Esophagus squamous epithelium (tissue), 5 donors: ENCODE data around the gene SLC4A4. TPM values are rescaled to one million over a fixed set of nuclear protein-coding genes. Genes with fewer than 3 reads are reported as not detected.

Experiments
- DNase-seq: peaks from one replicate; lab custom pipeline; 2025; lab: John Stamatoyannopoulos, UW
- H3K27ac ChIP-seq, 4 donors: fragments of 200-600 bp; sonication (generic); one replicate each; pipeline ENCODE4 v1.5.1; 2016 to 2019; ENCODE audit warnings: mild to moderate bottlenecking in 1 of 4
- H3K27me3 ChIP-seq, 4 donors: fragments of 200-600 bp; sonication (generic); 1 replicate in 3 of 4; 2 replicates in 1 of 4; pipeline versions ENCODE4 v1.5.1 to v1.6.0; 2017 to 2021; ENCODE audit warnings: antibody characterized with exemption in 1 of 4
- H3K36me3 ChIP-seq, 3 donors: fragments of 200-600 bp; sonication (generic); one replicate each; pipeline ENCODE4 v1.5.1; 2016 to 2019
- H3K4me1 ChIP-seq, 3 donors: fragments of 200-600 bp; sonication (generic); one replicate each; pipeline ENCODE4 v1.5.1; 2017 to 2019
- H3K4me3 ChIP-seq, 4 donors: fragments of 200-600 bp; sonication (generic); 1 replicate in 3 of 4; 2 replicates in 1 of 4; pipeline ENCODE4 v1.5.1; 2016 to 2019; ENCODE audit warnings: mild to moderate bottlenecking in 2 of 4, moderate library complexity in 1 of 4
- H3K9me3 ChIP-seq, 3 donors: fragments of 200-600 bp; sonication (generic); one replicate each; pipeline ENCODE4 v1.5.1; 2016 to 2019
- CTCF ChIP-seq, 6 experiments: fragments of 450-650 bp in 4 of 6; fragments of 200-600 bp in 2 of 6; sonication (generic) in 2 of 6; IDR thresholded peaks; one replicate each; pipeline ENCODE4 v1.5.1; 2016 to 2019; ENCODE audit warnings: antibody characterized with exemption in 6 of 6, mild to moderate bottlenecking in 4 of 6, moderate library complexity in 4 of 6
- POLR2A ChIP-seq, 4 donors: fragments of 450-650 bp; IDR thresholded peaks; one replicate each; pipeline ENCODE4 v1.6.1; 2017; ENCODE audit warnings: antibody characterized with exemption in 4 of 4, mild to moderate bottlenecking in 4 of 4, moderate library complexity in 3 of 4
- WGBS, 2 donors: methylation state at CpG; one replicate each; pipeline ENCODE4 v1.1.5; 2018; 5-methylcytosine and 5-hydroxymethylcytosine counted together
- intact Hi-C: fragments of 100-400 bp; cut with DNase I; formaldehyde crosslinking; loops from one replicate; pipeline ENCODE4 v1.15.0; 2022
- total RNA-seq, 4 donors: library from RNA; depleted of rRNA; stranded (reverse); fragments of >200 nt; gene quantifications; one replicate each; pipeline ENCODE4 v1.1.0, GENCODE V29; 2016
- donor health status: DM: yes; HTN: yes; CAD: no.

Gene SLC4A4
- total RNA-seq, 4 donors from 2014 or later = 0.48 to 2.1 (median 1.1) TPM

- TF ChIP-seq CTCF (IDR thresholded peaks at IDR 0.05) = no peak
- TF ChIP-seq POLR2A (IDR thresholded peaks at IDR 0.05) = no peak
- H3K27ac ChIP-seq = no peak overlapping the region
- H3K36me3 ChIP-seq = no peaks in the 10 kb centered on the region
- 81 to 100% methylated on average over 1 of the region's 1 CpG for WGBS, 2 donors
- H3K9me3 ChIP-seq = no peaks in the 10 kb centered on the region
- H3K4me3 ChIP-seq = no peak overlapping the region
- intact Hi-C loops = no loop called here
- H3K4me1 ChIP-seq = peaks cover 0 to 13% (median 0%) of the 10 kb centered on the region in 3 donors
- H3K27me3 ChIP-seq = no peaks in the 10 kb centered on the region
- no peak for DNase-seq
Observed at GRCh38 chr4:71592793-71593192, 254.0 kb downstream of the SLC4A4 start.

GRCh38 chr4:71593311-71593710 is 254.5 kb downstream of the SLC4A4 start:
- TF ChIP-seq CTCF (IDR thresholded peaks at IDR 0.05) (no peak), POLR2A (IDR thresholded peaks at IDR 0.05) (no peak)
- intact Hi-C loops = no loop called here
- H3K4me3 ChIP-seq = no peak overlapping the region

GRCh38 chr4:71595576-71596108 is 256.8 kb downstream of the SLC4A4 start:
- H3K36me3 ChIP-seq = no peaks in the 10 kb centered on the region
- 3 to 16% methylated on average over 2 of the region's 2 CpGs for WGBS, 2 donors
- H3K4me3 ChIP-seq = no peak overlapping the region
- intact Hi-C loops = no loop called here
- no peaks in the 10 kb centered on the region for H3K27me3 ChIP-seq
- H3K27ac ChIP-seq = no peak overlapping the region
- DNase-seq = no peak
- no peak for TF ChIP-seq POLR2A (IDR thresholded peaks at IDR 0.05)
- no peak for TF ChIP-seq CTCF (IDR thresholded peaks at IDR 0.05)
- H3K4me1 ChIP-seq = peaks cover 0 to 13% (median 0%) of the 10 kb centered on the region in 3 donors
- no peaks in the 10 kb centered on the region for H3K9me3 ChIP-seq

More at GRCh38 chr4:71593311-71593710, 254.5 kb downstream of the SLC4A4 start:
- no peaks in the 10 kb centered on the region for H3K36me3 ChIP-seq
- no peaks in the 10 kb centered on the region for H3K9me3 ChIP-seq
- H3K27ac ChIP-seq = no peak overlapping the region
- no peaks in the 10 kb centered on the region for H3K27me3 ChIP-seq
- H3K4me1 ChIP-seq = peaks cover 0 to 13% (median 0%) of the 10 kb centered on the region in 3 donors
- DNase-seq = no peak

GRCh38 chr4:71599578-71599977 is 260.8 kb downstream of the SLC4A4 start:
- no peak for DNase-seq
- H3K36me3 ChIP-seq = no peaks in the 10 kb centered on the region
- no peaks in the 10 kb centered on the region for H3K9me3 ChIP-seq
- peaks cover 0 to 13% (median 0%) of the 10 kb centered on the region in 3 donors for H3K4me1 ChIP-seq
- no peak for TF ChIP-seq POLR2A (IDR thresholded peaks at IDR 0.05)
- no peak for TF ChIP-seq CTCF (IDR thresholded peaks at IDR 0.05)
- intact Hi-C loops = no loop called here
- H3K27ac ChIP-seq = no peak overlapping the region
- no peaks in the 10 kb centered on the region for H3K27me3 ChIP-seq
- WGBS, 2 donors = 66 to 71% methylated on average over 3 of the region's 3 CpGs
- no peak overlapping the region for H3K4me3 ChIP-seq

GRCh38 chr4:71602289-71602900 is 263.6 kb downstream of the SLC4A4 start:
- 69 to 86% methylated on average over 6 of the region's 6 CpGs for WGBS, 2 donors
- intact Hi-C loops = no loop called here
- TF ChIP-seq CTCF (IDR thresholded peaks at IDR 0.05) (no peak), POLR2A (IDR thresholded peaks at IDR 0.05) (no peak)

More at GRCh38 chr4:71602289-71602900, 263.6 kb downstream of the SLC4A4 start:
- Histone ChIP-seq H3K4me1 (no peaks in the 10 kb centered on the region), H3K9me3 (no peaks in the 10 kb centered on the region), H3K27me3 (no peaks in the 10 kb centered on the region), H3K4me3 (no peak overlapping the region), H3K36me3 (no peaks in the 10 kb centered on the region), H3K27ac (no peak overlapping the region)
- no peak for DNase-seq
